Measurements from ENCODE around the gene TRIM17. TPM values are rescaled to one million over a fixed set of nuclear protein-coding genes. Genes with fewer than 3 reads are reported as not detected.

The TRIM17 gene
- total and polyA plus RNA-seq, 2 donors (not counting 1 experiment from before 2014, with no cell fraction given), result 0.12 to 0.17 TPM

- no peaks in the 10 kb centered on the region for H3K79me2 ChIP-seq (ENCODE audit: control insufficient read depth, insufficient read depth, low read length)
- no peak overlapping the region for H3K9ac ChIP-seq (ENCODE audit: insufficient read depth, low read length)
- H3K27me3 ChIP-seq (ENCODE audit: control insufficient read depth, insufficient read depth, low read length), result no peaks in the 10 kb centered on the region
- H3K27ac ChIP-seq (ENCODE audit: insufficient read depth, low read length), result no peak overlapping the region
- H3K9me3 ChIP-seq (ENCODE audit: control insufficient read depth, insufficient read depth, low read depth, low read length), result no peaks in the 10 kb centered on the region
- no peaks in the 10 kb centered on the region for H3K36me3 ChIP-seq (ENCODE audit: control insufficient read depth, insufficient read depth, low read length)
- no peak overlapping the region for H3K4me2 ChIP-seq (ENCODE audit: extremely low read depth, insufficient read depth, low read length)
- peaks cover 11% of the 10 kb centered on the region for H3K4me1 ChIP-seq (ENCODE audit: control insufficient read depth, extremely low read depth, insufficient read depth, low read length)
- no peak overlapping the region for H3K4me3 ChIP-seq (replicated peaks in 1 of 4; ENCODE audit: control extremely low read depth in 1 of 4, insufficient read depth in 1 of 4, low read depth in 3 of 4, low read length in 4 of 4)
- no peak for DNase-seq (ENCODE audit: low read depth in 2 of 2)
- TF ChIP-seq CTCF (conservative IDR thresholded peaks at IDR 0.05 in 1 of 2, IDR thresholded peaks at IDR 0.05 in 1 of 2; ENCODE audit: low read depth in 1 of 2, low read length in 2 of 2), result no peak
- no peak for TF ChIP-seq EZH2 (IDR thresholded peaks at IDR 0.05; ENCODE audit: low read length, missing control alignments)
- no peak overlapping the region for H2AFZ ChIP-seq (ENCODE audit: low read length)
- H4K20me1 ChIP-seq (ENCODE audit: control insufficient read depth, extremely low read depth, insufficient read depth, low read length), result no peaks in the 10 kb centered on the region
These were observed 44.9 kb downstream of the TRIM17 start for GRCh38 chr1:228371741-228372182.

- no peak overlapping the region for H3K27ac ChIP-seq (ENCODE audit: insufficient read depth, low read length)
- H3K27me3 ChIP-seq (ENCODE audit: control insufficient read depth, insufficient read depth, low read length), result no peaks in the 10 kb centered on the region
- TF ChIP-seq EZH2 (IDR thresholded peaks at IDR 0.05; ENCODE audit: low read length, missing control alignments), result no peak
- TF ChIP-seq CTCF (conservative IDR thresholded peaks at IDR 0.05 in 1 of 2, IDR thresholded peaks at IDR 0.05 in 1 of 2; ENCODE audit: low read depth in 1 of 2, low read length in 2 of 2), result no peak
- H4K20me1 ChIP-seq (ENCODE audit: control insufficient read depth, extremely low read depth, insufficient read depth, low read length), result no peaks in the 10 kb centered on the region
- no peaks in the 10 kb centered on the region for H3K9me3 ChIP-seq (ENCODE audit: control insufficient read depth, insufficient read depth, low read depth, low read length)
- H3K4me1 ChIP-seq (ENCODE audit: control insufficient read depth, extremely low read depth, insufficient read depth, low read length), result peaks cover 11% of the 10 kb centered on the region
- no peaks in the 10 kb centered on the region for H3K36me3 ChIP-seq (ENCODE audit: control insufficient read depth, insufficient read depth, low read length)
- no peak overlapping the region for H3K4me3 ChIP-seq (replicated peaks in 1 of 4; ENCODE audit: control extremely low read depth in 1 of 4, insufficient read depth in 1 of 4, low read depth in 3 of 4, low read length in 4 of 4)
- H2AFZ ChIP-seq (ENCODE audit: low read length), result no peak overlapping the region
- no peak for DNase-seq (ENCODE audit: low read depth in 2 of 2)
- no peak overlapping the region for H3K4me2 ChIP-seq (ENCODE audit: extremely low read depth, insufficient read depth, low read length)
- H3K9ac ChIP-seq (ENCODE audit: insufficient read depth, low read length), result no peak overlapping the region
- H3K79me2 ChIP-seq (ENCODE audit: control insufficient read depth, insufficient read depth, low read length), result no peaks in the 10 kb centered on the region
These were observed 45.5 kb downstream of the TRIM17 start for GRCh38 chr1:228370941-228371740.

- TF ChIP-seq EZH2 (IDR thresholded peaks at IDR 0.05; ENCODE audit: low read length, missing control alignments), result no peak
- no peak for TF ChIP-seq CTCF (conservative IDR thresholded peaks at IDR 0.05 in 1 of 2, IDR thresholded peaks at IDR 0.05 in 1 of 2; ENCODE audit: low read depth in 1 of 2, low read length in 2 of 2)
- no peak overlapping the region for H3K27ac ChIP-seq (ENCODE audit: insufficient read depth, low read length)
- H3K4me2 ChIP-seq (ENCODE audit: extremely low read depth, insufficient read depth, low read length), result no peak overlapping the region
- no peak overlapping the region for H3K9ac ChIP-seq (ENCODE audit: insufficient read depth, low read length)
- no peak overlapping the region for H2AFZ ChIP-seq (ENCODE audit: low read length)
- H3K4me3 ChIP-seq (replicated peaks in 1 of 4; ENCODE audit: control extremely low read depth in 1 of 4, insufficient read depth in 1 of 4, low read depth in 3 of 4, low read length in 4 of 4), result no peak overlapping the region
- H3K79me2 ChIP-seq (ENCODE audit: control insufficient read depth, insufficient read depth, low read length), result no peaks in the 10 kb centered on the region
- DNase-seq (ENCODE audit: low read depth in 2 of 2), result no peak
- no peaks in the 10 kb centered on the region for H3K27me3 ChIP-seq (ENCODE audit: control insufficient read depth, insufficient read depth, low read length)
- H4K20me1 ChIP-seq (ENCODE audit: control insufficient read depth, extremely low read depth, insufficient read depth, low read length), result no peaks in the 10 kb centered on the region
- H3K36me3 ChIP-seq (ENCODE audit: control insufficient read depth, insufficient read depth, low read length), result no peaks in the 10 kb centered on the region
- peaks cover 11% of the 10 kb centered on the region for H3K4me1 ChIP-seq (ENCODE audit: control insufficient read depth, extremely low read depth, insufficient read depth, low read length)
- no peaks in the 10 kb centered on the region for H3K9me3 ChIP-seq (ENCODE audit: control insufficient read depth, insufficient read depth, low read depth, low read length)
These were observed 46.2 kb downstream of the TRIM17 start for GRCh38 chr1:228370439-228370940.
